B cell (primary cell): ENCODE data around the gene APRT. TPM values are rescaled to one million over a fixed set of nuclear protein-coding genes. Genes with fewer than 3 reads are reported as not detected.

Source experiments
- ATAC-seq: fragments of 200-7000 bp; cut with Tn5 transposase; one replicate; pipeline ENCODE4 v1.10.0; 2021; ENCODE audit warnings: low read depth, mild to moderate bottlenecking, moderate number of reproducible peaks, moderate library complexity
- CTCF ChIA-PET: fragments of 350-600 bp; sonication (Branson Sonifier 250); formaldehyde crosslinking; loops from one replicate; lab custom pipeline; 2021; ENCODE audit warnings: antibody characterized with exemption, inconsistent platforms; lab: Charles Lee
- POLR2A ChIA-PET: fragments of 350-600 bp; sonication (Branson Sonifier 250); formaldehyde crosslinking; loops from one replicate; lab custom pipeline; 2021; ENCODE audit warnings: antibody characterized with exemption; lab: Charles Lee
- DNase-seq: peaks from one replicate; pipeline ENCODE4 v3.0.0; 2013
- H2AFZ ChIP-seq: 2 replicates; pipeline ENCODE4 v1.6.1; 2012; ENCODE audit warnings: mild to moderate bottlenecking, low read depth, low read length; ENCODE audit not compliant: insufficient read depth, poor library complexity, severe bottlenecking
- H3K27ac ChIP-seq, 2 donors: 1 replicate in 1 of 2; 2 replicates in 1 of 2; pipeline ENCODE4 v1.5.1; 2012 to 2013; ENCODE audit warnings: low read length in 2 of 2, mild to moderate bottlenecking in 2 of 2, moderate library complexity in 1 of 2
- H3K27me3 ChIP-seq, 4 experiments: fragments of 200-600 bp in 1 of 4; sonication (generic) in 1 of 4; replicated peaks in 1 of 4; 1 replicate in 2 of 4; 2 replicates in 2 of 4; pipeline versions ENCODE4 v1.6.1 to v1.7.0; 2013 to 2016; ENCODE audit warnings: low read length in 3 of 4, mild to moderate bottlenecking in 2 of 4, mixed read lengths in 1 of 4, moderate library complexity in 1 of 4; ENCODE audit not compliant: insufficient read depth in 4 of 4, control insufficient read depth in 3 of 4; ENCODE audit errors: control extremely low read depth in 1 of 4
- H3K36me3 ChIP-seq, 2 experiments: replicated peaks in 1 of 2; 1 replicate in 1 of 2; 2 replicates in 1 of 2; pipeline versions ENCODE4 v1.6.1 to v1.7.1; 2013; ENCODE audit warnings: low read length in 1 of 2; ENCODE audit not compliant: insufficient read depth in 2 of 2, control insufficient read depth in 1 of 2; ENCODE audit errors: control extremely low read depth in 1 of 2, extremely low read depth in 1 of 2
- H3K4me1 ChIP-seq, 2 donors: fragments of 200-600 bp in 1 of 2; sonication (generic) in 1 of 2; 1 replicate in 1 of 2; 2 replicates in 1 of 2; pipeline versions ENCODE4 v1.5.1 to v1.6.1; 2013 to 2017; ENCODE audit warnings: low read length in 2 of 2; ENCODE audit not compliant: control insufficient read depth in 2 of 2, insufficient read depth in 2 of 2
- H3K4me2 ChIP-seq: replicated peaks from 2 replicates; pipeline ENCODE3; 2012; ENCODE audit warnings: mild to moderate bottlenecking, low read depth, low read length; ENCODE audit not compliant: poor library complexity, severe bottlenecking
- H3K4me3 ChIP-seq, 5 experiments: fragments of 200-600 bp in 1 of 5; sonication (generic) in 1 of 5; 1 replicate in 3 of 5; 2 replicates in 2 of 5; pipeline versions ENCODE4 v1.5.1 to v1.7.0; 2011 to 2016; ENCODE audit warnings: low read length in 4 of 5, mild to moderate bottlenecking in 4 of 5, low read depth in 2 of 5, control low read depth in 1 of 5, moderate library complexity in 1 of 5; ENCODE audit not compliant: insufficient read depth in 1 of 5; ENCODE audit errors: control extremely low read depth in 1 of 5, extremely low read depth in 1 of 5
- H3K79me2 ChIP-seq: fragments of 200-600 bp; sonication (generic); one replicate; pipeline ENCODE4 v1.6.0; 2016; ENCODE audit warnings: low read length; ENCODE audit not compliant: control insufficient read depth, insufficient read depth
- H3K9ac ChIP-seq: fragments of 200-600 bp; sonication (generic); 2 replicates; pipeline ENCODE4 v1.6.1; 2017; ENCODE audit warnings: mild to moderate bottlenecking, low read length, moderate library complexity
- H3K9me3 ChIP-seq, 3 donors: one replicate each; pipeline versions ENCODE4 v1.6.1 to v1.7.1; 2013; ENCODE audit warnings: low read length in 2 of 3; ENCODE audit not compliant: control insufficient read depth in 2 of 3, insufficient read depth in 1 of 3; ENCODE audit errors: control extremely low read depth in 1 of 3
- H4K20me1 ChIP-seq: 2 replicates; pipeline ENCODE4 v1.6.0; 2012; ENCODE audit warnings: mild to moderate bottlenecking, low read length; ENCODE audit not compliant: insufficient read depth, control insufficient read depth, poor library complexity, severe bottlenecking
- H3K27ac Mint-ChIP-seq: one replicate; pipeline ENCODE4 v1.8.0; 2021; ENCODE audit warnings: mixed read lengths
- H3K27me3 Mint-ChIP-seq: one replicate; pipeline ENCODE4 v1.8.0; 2021; ENCODE audit warnings: mixed read lengths
- H3K4me1 Mint-ChIP-seq: one replicate; pipeline ENCODE4 v1.8.0; 2021; ENCODE audit warnings: mixed read lengths
- H3K4me3 Mint-ChIP-seq: one replicate; pipeline ENCODE4 v1.8.0; 2021; ENCODE audit warnings: mixed read lengths
- H3K9me3 Mint-ChIP-seq: one replicate; pipeline ENCODE4 v1.8.0; 2022; ENCODE audit warnings: mixed read lengths; ENCODE audit not compliant: insufficient read depth
- CTCF ChIP-seq: fragments of 200-600 bp; IDR thresholded peaks from one replicate; pipeline ENCODE4 v1.8.0; 2022; ENCODE audit warnings: antibody characterized with exemption, mild to moderate bottlenecking
- EZH2 ChIP-seq: IDR thresholded peaks from 2 replicates; pipeline ENCODE4 v1.6.1; 2012; ENCODE audit warnings: borderline replicate concordance, low read depth, mild to moderate bottlenecking, moderate library complexity, low read length; ENCODE audit not compliant: insufficient read depth, poor library complexity, severe bottlenecking
- WGBS: methylation state at CpG from one replicate; pipeline ENCODE4 v1.1.5; 2013; ENCODE audit warnings: missing lambda C conversion rate; ENCODE audit not compliant: insufficient coverage; 5-methylcytosine and 5-hydroxymethylcytosine counted together
- intact Hi-C: fragments of 100-400 bp; cut with micrococcal nuclease; formaldehyde crosslinking; loops from one replicate; pipeline ENCODE4 v1.10.0; 2022
- polyA plus RNA-seq: library from polyadenylated mRNA; depleted of rRNA; stranded (reverse); fragments of >200 nt; gene quantifications from 2 replicates; pipeline ENCODE4 v1.2.3, GENCODE V29; 2012
- total RNA-seq, 2 donors: library from RNA; stranded (reverse); fragments of 120-200 nt in 1 of 2; gene quantifications; 1 replicate in 1 of 2; 2 replicates in 1 of 2; pipeline versions ENCODE4 v1.2.3 to v1.2.4, GENCODE V29; 2013 to 2022

The APRT gene
- total and polyA plus RNA-seq, 2 donors (not counting 1 experiment from before 2014, with no cell fraction given): 124 to 161 TPM

DNA sequence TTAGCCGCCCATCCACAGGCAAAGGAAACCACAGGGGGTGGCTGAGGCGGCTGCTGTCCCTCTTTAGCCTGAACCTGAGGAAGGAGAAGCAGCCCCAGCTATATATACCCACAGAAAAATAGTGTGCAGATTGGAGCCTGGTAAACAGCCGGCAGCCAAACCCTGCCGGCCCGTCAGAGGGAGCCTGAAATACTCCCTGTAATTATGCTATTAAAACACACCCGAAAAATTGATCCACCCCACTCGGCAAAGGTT is 33.5 kb downstream of the APRT start:
- ATAC-seq (no peak), DNase-seq (no peak)
- WGBS: 18% methylated on average over 7 of the region's 7 CpGs
- peaks cover 50% of the 10 kb centered on the region for H3K4me1 Mint-ChIP-seq
- H3K27me3 Mint-ChIP-seq: no peaks in the 10 kb centered on the region
- ChIA-PET CTCF (interaction anchor here (0.9 kb wide), 2 partner anchors 35 to 41 kb away, joined by 3 to 4 read pairs; no protein-coding TSS in a partner anchor), POLR2A (no interaction called here)
- no peaks in the 10 kb centered on the region for H3K9me3 ChIP-seq
- H3K4me2 ChIP-seq: peak overlapping the region; percentile 38
- H3K27me3 ChIP-seq: no peaks in the 10 kb centered on the region
- H3K79me2 ChIP-seq: peaks cover 76% of the 10 kb centered on the region
- no peaks in the 10 kb centered on the region for H3K9me3 Mint-ChIP-seq
- peaks cover 81% of the 10 kb centered on the region for H4K20me1 ChIP-seq
- TF ChIP-seq CTCF (no peak), EZH2 (no peak)
- peaks cover 41 to 57% of the 10 kb centered on the region in 2 donors for H3K4me1 ChIP-seq
- no peak overlapping the region for H2AFZ ChIP-seq
- H3K27ac ChIP-seq: no peak overlapping the region
- intact Hi-C loops: no loop called here
- no peak overlapping the region for H3K4me3 ChIP-seq
- no peak overlapping the region for H3K9ac ChIP-seq
- no peak overlapping the region for H3K4me3 Mint-ChIP-seq
- peak overlapping the region; percentile 33 for H3K27ac Mint-ChIP-seq
- peaks cover 0 to 10% of the 10 kb centered on the region in 2 experiments for H3K36me3 ChIP-seq

- no peak overlapping the region for H3K4me3 ChIP-seq
- H3K4me2 ChIP-seq: peak overlapping the region; percentile 38
- no peak overlapping the region for H3K9ac ChIP-seq
- H4K20me1 ChIP-seq: peaks cover 86% of the 10 kb centered on the region
- ChIA-PET CTCF (interaction anchor here (0.9 to 1.5 kb wide), 3 partner anchors 35 to 40 kb away, joined by 3 to 4 read pairs (median 3); no protein-coding TSS in a partner anchor), POLR2A (no interaction called here)
- no peaks in the 10 kb centered on the region for H3K27me3 ChIP-seq
- TF ChIP-seq EZH2 (no peak), CTCF (no peak)
- intact Hi-C loops: no loop called here
- H3K27ac ChIP-seq: no peak overlapping the region
- no peak for DNase-seq
- no peaks in the 10 kb centered on the region for H3K9me3 ChIP-seq
- Mint-ChIP-seq H3K27me3 (no peaks in the 10 kb centered on the region), H3K27ac (peak overlapping the region; percentile 61), H3K4me3 (no peak overlapping the region), H3K4me1 (peaks cover 48% of the 10 kb centered on the region), H3K9me3 (no peaks in the 10 kb centered on the region)
- WGBS: 57% methylated on average over 32 of the region's 34 CpGs
- no peak overlapping the region for H2AFZ ChIP-seq
- H3K79me2 ChIP-seq: peaks cover 81% of the 10 kb centered on the region
- H3K4me1 ChIP-seq: peaks cover 36 to 52% of the 10 kb centered on the region in 2 donors
- H3K36me3 ChIP-seq: peaks cover 0 to 10% of the 10 kb centered on the region in 2 experiments
- ATAC-seq: no peak
These were observed 34.1 kb downstream of the APRT start for GRCh38 chr16:88777471-88778270.
